ENCODE measurements around the gene KRTAP10-4. TPM values are rescaled to one million over a fixed set of nuclear protein-coding genes. Genes with fewer than 3 reads are reported as not detected.

KRTAP10-4 gene
- total RNA-seq, 3 donors from 2014 or later (not counting 1 experiment from before 2014, with no cell fraction given) = not detected

GRCh38 chr21:44585892-44586291 lies 12.4 kb downstream of the KRTAP10-4 start:
- peaks cover 10% of the 10 kb centered on the region for H3K36me3 Mint-ChIP-seq
- intact Hi-C loops (cut with micrococcal nuclease) = no loop called here

GRCh38 chr21:44589094-44589493 lies 15.6 kb downstream of the KRTAP10-4 start:
- intact Hi-C loops (cut with micrococcal nuclease) = no loop called here
- no peak for DNase-seq
- no peak overlapping the region for H3K27ac Mint-ChIP-seq
- no peaks in the 10 kb centered on the region for H3K27me3 ChIP-seq (ENCODE audit: control insufficient read depth, insufficient read depth, low read length)
- TF ChIP-seq CTCF (IDR thresholded peaks at IDR 0.05) = no peak
- 86% methylated on average over 2 of the region's 2 CpGs for WGBS (ENCODE audit: insufficient coverage)
- no peak for ATAC-seq
- H3K27ac ChIP-seq (ENCODE audit: low read length) = no peak overlapping the region
- no peaks in the 10 kb centered on the region for H3K36me3 Mint-ChIP-seq
- no peak overlapping the region for H3K4me3 Mint-ChIP-seq
- peaks cover 37 to 62% of the 10 kb centered on the region in 2 donors for H3K27me3 Mint-ChIP-seq (ENCODE audit: low read depth in 2 of 2)
- H3K4me1 ChIP-seq (ENCODE audit: control insufficient read depth, insufficient read depth, low read length) = no peaks in the 10 kb centered on the region
- H3K9me3 ChIP-seq (ENCODE audit: control insufficient read depth, insufficient read depth, low read length) = no peaks in the 10 kb centered on the region
- no peaks in the 10 kb centered on the region for H3K36me3 ChIP-seq (ENCODE audit: control insufficient read depth, insufficient read depth, low read length)
- no peak overlapping the region for H3K4me3 ChIP-seq (ENCODE audit: low read length)
- H3K9me3 Mint-ChIP-seq = no peaks in the 10 kb centered on the region
- peaks cover 0 to 5% of the 10 kb centered on the region in 2 donors for H3K4me1 Mint-ChIP-seq

More at GRCh38 chr21:44585892-44586291, 12.4 kb downstream of the KRTAP10-4 start:
- Mint-ChIP-seq H3K9me3 (peaks cover 2 to 11% of the 10 kb centered on the region in 2 donors), H3K27me3 (ENCODE audit: low read depth in 2 of 2) (peaks cover 54 to 67% of the 10 kb centered on the region in 2 donors), H3K27ac (no peak overlapping the region), H3K4me3 (no peak overlapping the region), H3K4me1 (no peaks in the 10 kb centered on the region)
- whole genome bisulfite sequencing (ENCODE audit: insufficient coverage) = 82% methylated on average over 3 of the region's 3 CpGs
- no peak for TF ChIP-seq CTCF (IDR thresholded peaks at IDR 0.05)
- Histone ChIP-seq H3K4me3 (ENCODE audit: low read length) (no peak overlapping the region), H3K27ac (ENCODE audit: low read length) (no peak overlapping the region), H3K27me3 (ENCODE audit: control insufficient read depth, insufficient read depth, low read length) (no peaks in the 10 kb centered on the region), H3K9me3 (ENCODE audit: control insufficient read depth, insufficient read depth, low read length) (peaks cover 5% of the 10 kb centered on the region), H3K4me1 (ENCODE audit: control insufficient read depth, insufficient read depth, low read length) (no peaks in the 10 kb centered on the region), H3K36me3 (ENCODE audit: control insufficient read depth, insufficient read depth, low read length) (no peaks in the 10 kb centered on the region)
- DNase-seq = no peak
- no peak for ATAC-seq

- Histone ChIP-seq H3K27ac (ENCODE audit: low read length) (no peak overlapping the region), H3K4me1 (ENCODE audit: control insufficient read depth, insufficient read depth, low read length) (no peaks in the 10 kb centered on the region), H3K9me3 (ENCODE audit: control insufficient read depth, insufficient read depth, low read length) (no peaks in the 10 kb centered on the region), H3K36me3 (ENCODE audit: control insufficient read depth, insufficient read depth, low read length) (no peaks in the 10 kb centered on the region), H3K27me3 (ENCODE audit: control insufficient read depth, insufficient read depth, low read length) (no peaks in the 10 kb centered on the region), H3K4me3 (ENCODE audit: low read length) (no peak overlapping the region)
- no peak for TF ChIP-seq CTCF (IDR thresholded peaks at IDR 0.05)
- no peak overlapping the region for H3K27ac Mint-ChIP-seq
- peaks cover 0 to 5% of the 10 kb centered on the region in 2 donors for H3K4me1 Mint-ChIP-seq
- H3K36me3 Mint-ChIP-seq = no peaks in the 10 kb centered on the region
- no peak for ATAC-seq
- H3K9me3 Mint-ChIP-seq = no peaks in the 10 kb centered on the region
- 84% methylated on average over 24 of the region's 24 CpGs for WGBS (ENCODE audit: insufficient coverage)
- DNase-seq = no peak
- peaks cover 32 to 56% of the 10 kb centered on the region in 2 donors for H3K27me3 Mint-ChIP-seq (ENCODE audit: low read depth in 2 of 2)
- no peak overlapping the region for H3K4me3 Mint-ChIP-seq
- intact Hi-C loops (cut with micrococcal nuclease) = no loop called here
Observed at GRCh38 chr21:44589586-44590305, 16.2 kb downstream of the KRTAP10-4 start.

Measured in natural killer cell (primary cell).